Mammary epithelial cell (primary cell): ENCODE data around the gene TDO2.

Source experiments
- EZH2 ChIP-seq: IDR thresholded peaks from 2 replicates; pipeline ENCODE4 v1.6.1; 2012; ENCODE audit warnings: low read length, inconsistent platforms, borderline replicate concordance
- TF ChIP-seq, protein P1 (sequence below), 2 donors: IDR thresholded peaks in 1 of 2; conservative IDR thresholded peaks in 1 of 2; 2 replicates each; pipeline ENCODE4 v1.5.1; 2011 to 2012; ENCODE audit warnings: inconsistent platforms in 2 of 2, low read length in 2 of 2, mild to moderate bottlenecking in 2 of 2, control low read depth in 1 of 2, low read depth in 1 of 2; ENCODE audit not compliant: insufficient read depth in 1 of 2; ENCODE audit errors: extremely low read depth in 1 of 2

DNA sequence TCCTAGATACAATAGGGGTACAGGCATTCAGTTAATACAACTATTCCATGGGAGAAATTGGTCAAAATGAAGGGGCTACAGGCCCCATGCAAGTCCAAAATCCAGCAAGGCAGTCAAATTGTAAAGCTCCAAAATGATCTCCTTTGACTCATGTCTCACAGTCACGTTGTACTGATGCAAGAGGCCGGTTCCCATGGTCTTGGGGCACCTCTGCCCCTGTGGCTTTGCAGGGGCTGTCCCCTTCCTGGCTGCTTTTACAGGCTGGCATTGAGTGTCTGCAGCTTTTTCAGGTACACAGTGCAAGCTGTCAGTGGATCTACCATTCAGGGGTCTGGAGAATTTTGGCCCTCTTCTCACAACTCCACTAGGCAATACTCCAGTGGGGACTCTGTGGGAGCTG, 24.9 kb upstream of the TDO2 start:
- TF ChIP-seq, protein P1, sequence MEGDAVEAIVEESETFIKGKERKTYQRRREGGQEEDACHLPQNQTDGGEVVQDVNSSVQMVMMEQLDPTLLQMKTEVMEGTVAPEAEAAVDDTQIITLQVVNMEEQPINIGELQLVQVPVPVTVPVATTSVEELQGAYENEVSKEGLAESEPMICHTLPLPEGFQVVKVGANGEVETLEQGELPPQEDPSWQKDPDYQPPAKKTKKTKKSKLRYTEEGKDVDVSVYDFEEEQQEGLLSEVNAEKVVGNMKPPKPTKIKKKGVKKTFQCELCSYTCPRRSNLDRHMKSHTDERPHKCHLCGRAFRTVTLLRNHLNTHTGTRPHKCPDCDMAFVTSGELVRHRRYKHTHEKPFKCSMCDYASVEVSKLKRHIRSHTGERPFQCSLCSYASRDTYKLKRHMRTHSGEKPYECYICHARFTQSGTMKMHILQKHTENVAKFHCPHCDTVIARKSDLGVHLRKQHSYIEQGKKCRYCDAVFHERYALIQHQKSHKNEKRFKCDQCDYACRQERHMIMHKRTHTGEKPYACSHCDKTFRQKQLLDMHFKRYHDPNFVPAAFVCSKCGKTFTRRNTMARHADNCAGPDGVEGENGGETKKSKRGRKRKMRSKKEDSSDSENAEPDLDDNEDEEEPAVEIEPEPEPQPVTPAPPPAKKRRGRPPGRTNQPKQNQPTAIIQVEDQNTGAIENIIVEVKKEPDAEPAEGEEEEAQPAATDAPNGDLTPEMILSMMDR (conservative IDR thresholded peaks at IDR 0.05 in 1 of 2, IDR thresholded peaks at IDR 0.05 in 1 of 2; ENCODE audit: extremely low read depth in 1 of 2, insufficient read depth in 1 of 2, low read depth in 1 of 2, low read length in 2 of 2): no peak
- TF ChIP-seq EZH2: no peak
